Activated CD4-positive, CD25-positive, alpha-beta regulatory T cell treated with anti-CD3 and anti-CD28 coated beads, Interleukin-2, amount 50 U/mL, for 24 hours (primary cell): ENCODE results near the gene TLE5.
A peak's percentile ranks its signal among the peaks of the same experiment; 100 is the strongest.
"Not testable (repeated sequence)": the region's sequence is repeated elsewhere in the genome, so short reads cannot be mapped to it uniquely, and the experiment has no call there.

ENCODE experiments used
- ATAC-seq, 2 donors: fragments of 150-1000 bp; cut with Tn5 transposase; one replicate each; pipeline ENCODE4 v1.10.0; 2021; ENCODE audit warnings: mild to moderate bottlenecking in 1 of 2, moderate library complexity in 1 of 2

TLE5 gene

DNA sequence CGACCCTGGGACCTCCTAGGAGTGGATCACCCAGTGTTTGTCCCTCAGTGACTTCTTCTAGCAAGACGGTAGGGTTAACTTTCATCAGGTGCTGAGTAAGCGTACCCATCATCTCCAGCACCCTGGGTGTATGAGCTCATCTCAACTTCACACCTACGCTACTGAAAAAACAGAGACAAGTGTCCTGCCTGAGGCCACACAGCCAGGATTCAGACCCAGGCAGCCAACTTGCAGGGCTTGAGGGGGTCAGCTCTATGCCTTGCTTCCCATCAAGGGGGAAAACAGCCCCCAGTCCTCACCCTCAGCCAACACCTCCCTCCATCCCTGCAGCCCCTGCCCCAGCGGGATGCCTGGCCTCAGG, 37.8 kb downstream of the TLE5 start:
- peak; percentile 77 to 82 for ATAC-seq

DNA sequence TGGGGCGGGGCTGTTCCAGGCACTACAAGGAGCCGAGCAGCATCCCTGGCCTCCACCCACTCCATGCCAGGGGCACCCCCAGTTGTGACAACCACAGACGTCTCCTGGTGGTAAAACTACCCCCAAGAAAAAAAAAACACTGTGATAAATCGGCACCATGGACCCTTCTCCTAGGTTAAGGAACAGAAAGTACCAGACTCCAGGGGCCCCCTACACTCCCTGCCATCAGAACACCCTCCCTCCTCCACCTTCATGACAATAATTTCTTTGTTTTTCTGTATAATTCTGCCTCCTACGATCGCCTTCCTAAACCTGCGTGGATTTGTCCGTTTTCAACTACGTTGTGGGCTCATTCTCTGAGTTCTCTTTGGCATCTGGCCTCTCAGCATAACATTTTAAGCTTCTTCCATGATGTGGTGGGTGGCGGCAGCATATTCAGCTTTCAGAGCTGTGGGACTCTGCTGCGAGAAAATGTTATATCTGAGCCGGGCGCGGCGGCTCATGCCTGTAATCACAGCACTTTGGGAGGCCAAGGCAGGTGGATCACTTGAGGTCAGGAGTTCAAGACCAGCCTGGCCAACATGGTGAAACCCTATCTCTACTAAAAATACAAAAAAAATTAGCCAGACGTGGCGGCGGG, 41.9 kb downstream of the TLE5 start:
- no peak for ATAC-seq

DNA sequence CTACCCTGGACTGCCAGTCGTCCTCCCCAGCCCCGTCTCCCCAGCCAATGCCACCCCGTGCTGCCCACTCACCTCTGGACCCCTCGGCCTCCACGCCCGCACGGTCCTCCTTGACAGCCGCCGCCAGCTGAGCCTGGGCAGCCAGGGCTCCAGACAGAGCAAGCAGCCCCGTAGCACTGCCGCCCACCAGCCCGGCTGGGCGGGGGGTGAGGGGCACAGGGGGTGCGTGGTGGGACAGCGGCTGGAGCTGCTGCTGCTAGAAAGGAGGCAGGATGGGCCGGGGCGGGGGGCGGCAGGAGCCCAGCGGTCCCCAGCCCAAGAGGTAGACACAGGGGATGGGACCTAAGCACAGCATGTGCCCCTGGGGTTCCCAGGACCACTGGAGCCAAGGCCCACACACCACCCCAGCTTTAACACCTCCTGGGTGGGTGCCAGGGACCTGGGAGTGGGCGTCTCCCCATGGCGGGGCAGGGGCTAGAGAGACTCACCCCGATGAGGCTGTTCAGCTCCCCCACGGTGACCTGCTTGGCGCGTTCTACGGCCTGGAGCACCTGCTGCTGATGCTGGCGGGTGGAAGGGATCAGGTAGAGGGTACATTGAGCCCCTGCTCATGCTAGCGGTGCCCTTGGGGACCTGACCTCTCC, 43.0 kb downstream of the TLE5 start:
- ATAC-seq = no peak

DNA sequence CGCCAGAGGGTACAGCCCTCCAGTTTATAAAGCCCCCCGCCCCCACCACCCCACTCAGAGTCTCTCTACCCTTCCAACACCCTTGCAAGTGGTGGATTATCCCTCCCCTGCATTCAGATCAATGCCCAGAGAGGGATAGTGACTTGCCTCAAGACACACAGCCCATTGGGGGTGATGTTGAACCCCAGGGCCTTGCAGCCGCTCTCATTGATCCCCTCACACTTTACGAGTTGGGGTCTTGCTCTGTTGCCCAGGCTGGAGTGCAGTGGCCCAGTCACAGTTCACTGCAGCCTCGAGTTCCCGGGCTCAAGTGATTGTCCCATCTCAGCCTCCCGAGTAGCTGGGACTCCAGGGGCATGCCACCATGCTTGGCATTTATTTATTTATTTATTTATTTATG, 44.4 kb downstream of the TLE5 start:
- ATAC-seq = no peak

DNA sequence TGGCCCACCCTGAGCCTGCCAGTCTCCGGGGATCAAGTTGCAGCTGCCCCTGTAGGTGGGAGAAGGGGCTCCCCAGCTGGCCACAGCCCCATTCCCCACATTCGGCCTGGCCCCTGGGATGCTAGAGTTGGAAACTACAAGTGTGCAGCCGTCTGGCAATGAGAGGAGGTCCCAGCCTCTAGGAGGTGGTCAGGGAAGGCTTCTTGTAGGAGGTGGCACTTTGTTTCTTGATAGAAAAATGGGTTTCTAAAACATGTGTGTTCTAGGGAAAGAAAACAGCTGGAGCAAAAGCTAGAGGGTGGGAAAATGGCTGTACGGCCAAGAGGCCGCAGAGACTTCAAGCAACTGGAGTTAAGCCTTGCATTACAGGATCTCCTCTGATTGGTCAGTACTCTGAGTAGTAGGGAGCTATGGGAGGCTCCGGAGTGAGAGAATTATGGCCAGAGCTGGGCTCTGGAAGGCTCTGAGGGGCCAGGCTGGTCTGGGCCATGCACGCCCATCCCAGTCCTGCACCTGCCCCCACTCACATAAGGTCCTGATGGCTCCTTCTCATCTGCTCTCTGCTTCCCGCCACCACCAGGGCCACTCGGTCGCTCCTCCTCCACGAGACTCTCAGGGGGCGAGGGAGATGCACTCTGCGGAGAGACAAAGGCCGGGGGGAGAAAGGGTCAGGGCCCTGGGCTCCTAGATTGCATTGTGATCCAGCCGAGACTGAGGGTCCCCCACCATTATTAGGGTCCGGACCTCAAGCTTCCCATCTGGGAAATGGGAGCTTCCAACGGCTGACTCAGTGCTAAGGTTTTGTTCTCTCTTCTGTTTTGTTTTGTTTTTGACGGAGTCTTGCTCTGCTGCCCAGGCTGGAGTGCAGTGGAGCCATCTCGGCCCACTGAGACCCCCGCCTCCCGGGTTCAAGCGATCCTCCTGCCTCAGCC, 46.9 kb downstream of the TLE5 start:
- ATAC-seq = no peak

DNA sequence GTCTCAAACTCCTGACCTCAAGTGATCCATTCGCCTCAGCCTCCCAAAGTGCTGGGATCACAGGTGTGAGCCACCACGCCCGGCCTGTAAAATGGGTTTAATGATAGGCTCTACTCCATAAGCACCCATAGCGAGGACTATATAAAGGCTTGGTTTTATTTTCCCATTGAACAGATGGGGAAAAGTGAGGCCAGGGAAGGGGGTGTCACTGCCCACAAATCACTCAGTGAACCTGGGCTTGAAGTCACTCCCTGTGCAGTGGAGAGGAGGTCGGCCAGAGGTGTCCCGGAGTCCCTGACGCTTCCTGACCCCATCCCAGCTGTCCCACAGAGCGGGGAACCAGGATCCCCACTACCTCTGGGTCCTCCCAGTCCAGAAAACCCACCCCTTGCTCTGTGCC, 48.2 kb downstream of the TLE5 start:
- ATAC-seq = no peak

DNA sequence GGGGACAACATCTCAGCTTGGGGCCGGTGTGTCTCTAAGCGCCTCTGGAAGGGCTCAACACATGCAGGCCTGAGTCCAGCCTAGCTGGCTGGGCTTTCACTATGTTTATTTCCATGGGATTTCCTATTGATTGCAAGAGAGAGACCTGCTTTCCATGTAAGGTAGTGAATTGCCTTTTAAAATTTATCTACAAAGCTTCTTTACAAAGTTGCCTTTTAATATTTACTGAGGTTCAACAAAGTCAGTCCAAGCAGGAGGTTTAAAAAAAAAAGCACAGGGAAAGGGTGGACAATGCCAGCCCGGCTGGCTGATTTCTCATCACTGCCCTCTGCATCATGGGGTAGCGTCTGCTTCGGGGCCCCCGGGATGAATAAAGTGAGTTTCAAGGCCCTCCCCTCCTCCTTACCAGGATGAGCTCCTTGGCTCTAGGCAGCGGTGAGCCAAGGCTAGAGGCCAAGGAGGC, 49.0 kb downstream of the TLE5 start:
- ATAC-seq = no peak

DNA sequence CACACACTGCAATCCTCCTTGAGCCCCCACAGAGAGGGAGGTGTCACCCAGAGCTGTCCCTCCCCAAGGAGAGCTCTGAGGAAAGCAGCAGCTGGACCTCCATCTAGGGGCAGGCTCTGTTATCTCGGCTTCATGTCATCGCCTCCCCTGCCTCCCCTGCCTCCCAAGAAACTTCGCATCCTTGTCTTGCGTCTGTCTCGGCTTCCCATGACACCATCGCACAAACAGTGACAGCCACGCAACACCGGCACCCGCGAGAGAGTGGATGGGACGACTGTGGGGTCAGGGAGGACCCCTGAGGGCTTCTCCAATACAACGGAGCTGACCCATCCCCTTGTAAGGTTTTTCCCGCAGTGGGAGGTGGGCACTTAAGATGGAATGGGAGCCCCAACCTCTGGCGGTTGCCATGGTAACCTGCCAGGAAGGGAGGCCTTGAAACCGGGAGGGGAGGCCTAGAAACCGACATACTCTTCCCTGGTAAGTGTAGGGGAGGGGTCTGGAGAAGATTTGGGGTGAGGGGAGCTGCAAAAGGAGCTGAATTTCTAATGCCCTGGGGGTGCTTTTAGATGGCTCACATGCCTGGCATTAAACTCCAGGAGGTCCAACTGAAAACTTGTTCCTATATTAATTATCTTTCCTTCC, 49.6 kb downstream of the TLE5 start:
- ATAC-seq = no peak

DNA sequence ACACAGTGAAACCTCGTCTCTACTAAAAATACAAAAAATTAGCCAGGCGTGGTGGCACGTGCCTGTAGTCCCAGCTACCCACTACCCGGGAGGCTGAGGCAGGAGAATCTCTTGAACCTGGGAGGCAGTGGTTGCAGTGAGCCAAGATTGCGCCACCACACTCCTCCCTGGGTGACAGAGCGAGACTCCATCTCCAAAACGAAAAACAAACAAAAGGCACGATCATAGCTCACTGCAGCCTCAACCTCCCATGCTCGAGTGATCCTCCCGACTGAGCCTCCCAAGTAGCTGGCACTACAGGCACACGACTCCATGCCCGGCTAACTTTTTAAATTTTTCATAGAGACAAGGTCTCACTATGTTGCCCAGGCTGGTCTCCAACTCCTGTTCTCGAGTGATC, 50.2 kb downstream of the TLE5 start:
- not testable (repeated sequence) for ATAC-seq

DNA sequence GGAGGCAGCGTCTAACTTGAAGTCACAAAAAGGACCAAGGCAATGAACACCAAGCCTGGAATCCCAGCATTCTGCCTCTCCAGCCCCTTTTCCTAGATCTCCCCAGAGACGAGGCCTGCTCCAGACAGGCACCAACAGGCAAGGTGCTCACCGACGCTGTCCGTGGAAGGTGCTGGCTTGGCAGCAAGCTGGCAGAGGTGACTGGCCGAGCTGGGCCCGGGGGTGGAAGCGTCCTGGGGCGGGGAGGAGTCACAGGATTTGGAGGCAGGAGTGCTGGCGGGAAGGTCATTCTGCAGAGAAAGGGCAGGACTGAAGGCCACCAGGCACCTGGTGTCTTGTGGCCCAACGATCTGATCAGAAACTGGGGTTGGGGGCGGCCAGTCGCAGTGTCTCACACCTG, 51.4 kb downstream of the TLE5 start:
- no peak for ATAC-seq

DNA sequence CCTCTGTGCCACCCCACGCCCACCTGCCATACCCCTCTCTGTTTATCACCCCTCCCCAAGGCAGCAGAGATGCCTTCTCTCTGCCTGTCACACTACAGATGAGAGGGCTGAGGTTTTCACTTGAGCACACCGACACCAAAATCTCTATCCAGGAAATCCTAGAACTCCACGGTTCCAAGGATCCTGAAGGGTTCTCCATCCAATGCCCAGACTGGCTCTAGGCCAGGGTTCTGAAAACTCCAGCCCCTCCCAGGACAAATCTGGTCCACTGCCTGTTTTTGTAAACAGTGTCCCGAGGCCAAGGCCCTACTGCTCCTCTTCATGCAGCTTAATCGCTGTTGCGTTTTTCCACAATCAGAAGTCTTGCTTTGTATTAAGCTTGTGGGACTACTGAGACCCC, 53.3 kb downstream of the TLE5 start:
- ATAC-seq = no peak

DNA sequence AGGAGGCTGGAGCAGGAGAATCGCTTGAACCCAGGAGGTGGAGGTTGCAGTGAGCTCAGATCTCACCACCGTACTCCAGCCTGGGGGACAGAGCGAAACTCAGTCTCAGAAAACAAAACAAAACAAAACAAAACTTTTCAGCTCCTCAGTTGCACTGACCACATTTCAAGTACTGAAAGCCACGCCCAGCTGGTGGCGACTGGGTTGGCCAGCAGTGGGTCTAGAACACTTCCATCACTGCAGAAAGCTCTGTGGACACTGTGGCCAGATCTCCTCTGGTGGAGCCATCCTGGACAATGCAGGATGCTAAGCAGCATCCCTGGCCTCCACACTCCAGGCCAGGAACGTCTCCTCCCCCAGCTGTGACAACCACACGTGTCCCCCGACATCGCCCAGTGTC, 54.3 kb downstream of the TLE5 start:
- ATAC-seq = no peak

DNA sequence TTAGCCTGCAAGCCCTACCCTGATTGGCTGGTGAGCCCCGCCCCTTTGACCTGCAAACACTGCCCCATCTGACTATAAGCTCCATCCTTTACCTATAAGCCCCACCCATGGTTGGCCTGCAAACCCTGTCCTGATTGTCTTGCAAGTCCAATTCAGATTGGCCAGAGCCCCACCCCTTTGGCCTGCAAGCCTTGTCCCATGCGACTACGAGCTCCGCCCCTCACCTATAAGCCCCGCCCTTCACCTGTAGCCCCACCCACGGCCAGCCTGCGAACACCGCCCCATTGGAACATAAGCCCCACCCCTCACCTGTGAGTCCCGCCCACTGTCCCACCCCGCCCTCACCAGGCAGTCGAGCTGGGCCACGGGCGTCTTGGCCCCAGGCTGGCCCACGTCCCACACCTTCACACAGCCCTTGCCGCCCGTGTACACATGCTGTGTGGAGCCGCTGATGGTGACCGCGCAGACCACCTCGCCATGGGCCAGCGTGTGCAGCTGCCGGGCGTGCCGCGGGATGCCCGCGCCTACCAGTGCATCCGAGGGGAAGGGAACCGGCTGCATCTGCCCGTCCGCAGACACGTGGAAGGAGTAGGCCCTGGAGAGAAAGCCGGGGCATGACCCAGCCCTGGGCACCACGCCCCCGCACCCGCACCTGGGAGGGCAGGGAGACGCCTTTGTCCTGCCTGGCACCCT, 56.1 kb downstream of the TLE5 start:
- ATAC-seq = no peak

DNA sequence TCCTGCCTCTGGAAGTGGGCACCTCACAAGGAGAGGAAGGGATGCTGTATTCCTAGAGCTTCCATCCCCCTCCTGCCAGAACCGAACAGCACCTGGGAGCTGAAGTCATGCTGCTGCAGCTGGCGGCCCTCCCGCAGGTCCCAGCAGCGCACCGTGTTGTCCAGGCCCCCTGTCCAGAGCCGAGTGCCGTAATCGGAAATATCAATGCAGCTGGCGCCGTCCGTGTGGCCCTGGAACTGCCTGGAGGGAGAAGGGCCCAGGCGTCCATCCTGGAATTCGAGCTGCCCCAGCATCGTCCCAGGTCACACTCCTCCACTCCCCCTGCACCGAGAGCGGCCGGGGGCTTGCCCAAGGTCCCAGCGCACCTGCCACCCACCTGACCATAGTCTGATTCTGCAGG, 57.0 kb downstream of the TLE5 start:
- ATAC-seq = no peak

DNA sequence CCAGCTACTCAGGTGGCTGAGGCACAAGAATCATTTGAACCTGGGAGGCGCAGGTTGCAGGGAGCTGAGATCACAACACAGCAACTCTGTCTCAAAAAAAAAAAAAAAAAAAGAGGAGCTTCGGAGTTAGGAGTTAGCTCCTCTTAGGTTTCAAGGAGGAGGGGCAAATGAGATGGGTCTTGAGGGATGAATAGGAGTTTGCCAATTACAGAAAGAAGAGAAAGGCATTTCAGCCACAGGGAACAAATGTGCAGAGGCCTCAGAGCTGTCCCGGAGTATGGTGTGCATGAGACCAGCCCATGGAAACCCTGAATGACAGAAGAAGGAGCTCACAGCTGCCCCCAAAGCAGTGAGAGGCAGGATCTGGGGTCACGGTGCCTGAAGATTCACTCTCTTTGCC, 57.8 kb downstream of the TLE5 start:
- ATAC-seq = no peak

DNA sequence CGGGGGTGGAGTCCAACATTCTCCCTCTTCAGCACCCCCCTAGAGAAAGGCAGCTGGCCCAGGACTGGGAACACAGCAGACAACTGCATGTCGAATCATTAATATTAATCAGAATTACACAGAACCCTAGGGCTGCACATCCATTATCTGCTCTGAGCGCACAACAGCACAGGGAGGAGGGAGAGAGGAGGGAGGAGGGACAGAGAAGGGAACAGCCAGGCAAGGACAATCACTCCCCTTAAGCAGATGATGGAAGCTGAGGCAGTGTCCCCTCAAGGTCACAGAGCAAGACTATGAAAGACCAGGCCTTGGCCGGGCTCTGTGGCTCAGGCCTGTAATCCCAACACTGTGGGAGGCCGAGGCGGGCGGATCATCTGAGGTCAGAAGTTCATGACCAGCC, 59.2 kb downstream of the TLE5 start:
- no peak for ATAC-seq
